ENCODE results near the gene MBTD1.
"Not testable (repeated sequence)": the region's sequence is repeated elsewhere in the genome, so short reads cannot be mapped to it uniquely, and the experiment has no call there.

The MBTD1 gene

DNA sequence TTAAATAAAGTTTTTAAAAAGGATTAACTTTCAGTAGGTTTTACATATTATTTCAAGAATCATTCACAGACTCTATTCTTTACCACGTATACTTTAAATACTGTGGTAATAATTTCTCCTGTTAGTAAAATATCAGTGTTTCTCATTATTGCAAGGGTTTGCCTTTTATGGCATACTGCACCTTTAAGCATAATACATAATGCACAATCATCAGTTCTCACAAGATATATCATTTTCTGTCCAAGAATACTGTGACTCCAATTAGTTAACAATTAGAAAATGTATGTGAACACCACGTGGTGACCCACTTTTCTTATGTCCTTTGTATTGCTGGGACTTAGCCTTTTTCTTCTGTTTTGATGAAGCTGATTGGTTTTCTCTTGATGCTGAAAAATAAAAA, 68.0 kb downstream of the MBTD1 start:
- no peak for DNase-seq (ENCODE audit: low spot score)
- Histone ChIP-seq H3K4me3 (no peak overlapping the region), H3K27ac (no peak overlapping the region)
- TF ChIP-seq, protein P1, sequence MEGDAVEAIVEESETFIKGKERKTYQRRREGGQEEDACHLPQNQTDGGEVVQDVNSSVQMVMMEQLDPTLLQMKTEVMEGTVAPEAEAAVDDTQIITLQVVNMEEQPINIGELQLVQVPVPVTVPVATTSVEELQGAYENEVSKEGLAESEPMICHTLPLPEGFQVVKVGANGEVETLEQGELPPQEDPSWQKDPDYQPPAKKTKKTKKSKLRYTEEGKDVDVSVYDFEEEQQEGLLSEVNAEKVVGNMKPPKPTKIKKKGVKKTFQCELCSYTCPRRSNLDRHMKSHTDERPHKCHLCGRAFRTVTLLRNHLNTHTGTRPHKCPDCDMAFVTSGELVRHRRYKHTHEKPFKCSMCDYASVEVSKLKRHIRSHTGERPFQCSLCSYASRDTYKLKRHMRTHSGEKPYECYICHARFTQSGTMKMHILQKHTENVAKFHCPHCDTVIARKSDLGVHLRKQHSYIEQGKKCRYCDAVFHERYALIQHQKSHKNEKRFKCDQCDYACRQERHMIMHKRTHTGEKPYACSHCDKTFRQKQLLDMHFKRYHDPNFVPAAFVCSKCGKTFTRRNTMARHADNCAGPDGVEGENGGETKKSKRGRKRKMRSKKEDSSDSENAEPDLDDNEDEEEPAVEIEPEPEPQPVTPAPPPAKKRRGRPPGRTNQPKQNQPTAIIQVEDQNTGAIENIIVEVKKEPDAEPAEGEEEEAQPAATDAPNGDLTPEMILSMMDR (IDR thresholded peaks at IDR 0.05), result no peak

DNA sequence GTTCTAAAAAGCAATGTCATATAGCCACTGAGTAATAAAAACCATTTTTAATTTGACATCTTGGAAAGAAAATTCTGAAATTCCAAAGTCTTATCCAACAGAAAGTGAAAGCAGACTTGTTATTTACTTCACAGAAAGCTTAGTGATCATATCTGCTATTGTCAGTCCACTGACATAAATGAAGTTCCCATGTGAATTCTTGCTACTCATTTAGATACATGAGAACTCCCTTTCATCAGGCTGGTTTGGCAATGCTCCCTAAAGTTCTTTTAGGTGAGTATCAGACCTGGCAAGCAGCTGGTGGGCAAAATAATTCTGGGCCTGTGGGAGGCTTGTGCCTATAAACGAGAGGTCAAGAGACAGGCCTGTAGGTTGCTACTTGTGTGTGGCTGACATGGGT, 70.2 kb downstream of the MBTD1 start:
- no peak for DNase-seq (ENCODE audit: low spot score)
- Histone ChIP-seq H3K27ac (no peak overlapping the region), H3K4me3 (no peak overlapping the region)
- TF ChIP-seq, protein P1 (IDR thresholded peaks at IDR 0.05), result no peak

DNA sequence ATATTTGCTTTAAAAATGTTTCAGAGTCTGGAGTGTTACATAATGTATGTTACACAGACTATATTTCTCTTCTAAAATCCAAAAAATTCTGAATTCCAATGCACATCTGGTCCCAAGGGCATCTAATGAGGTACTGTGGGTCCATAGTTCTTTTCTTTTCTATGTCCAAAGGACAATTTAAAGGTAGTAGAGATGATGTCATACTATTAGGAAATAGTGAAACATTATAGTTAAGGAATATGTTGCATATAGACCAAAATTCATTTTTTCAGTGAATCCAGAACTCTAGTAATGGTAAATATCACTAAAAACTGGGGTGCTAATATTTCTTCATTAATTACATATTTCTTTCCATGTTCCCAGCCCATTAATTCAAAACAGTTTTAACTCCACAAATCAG, 70.7 kb downstream of the MBTD1 start:
- no peak for DNase-seq (ENCODE audit: low spot score)
- no peak overlapping the region for H3K4me3 ChIP-seq
- no peak overlapping the region for H3K27ac ChIP-seq
- TF ChIP-seq, protein P1 (IDR thresholded peaks at IDR 0.05), result no peak

DNA sequence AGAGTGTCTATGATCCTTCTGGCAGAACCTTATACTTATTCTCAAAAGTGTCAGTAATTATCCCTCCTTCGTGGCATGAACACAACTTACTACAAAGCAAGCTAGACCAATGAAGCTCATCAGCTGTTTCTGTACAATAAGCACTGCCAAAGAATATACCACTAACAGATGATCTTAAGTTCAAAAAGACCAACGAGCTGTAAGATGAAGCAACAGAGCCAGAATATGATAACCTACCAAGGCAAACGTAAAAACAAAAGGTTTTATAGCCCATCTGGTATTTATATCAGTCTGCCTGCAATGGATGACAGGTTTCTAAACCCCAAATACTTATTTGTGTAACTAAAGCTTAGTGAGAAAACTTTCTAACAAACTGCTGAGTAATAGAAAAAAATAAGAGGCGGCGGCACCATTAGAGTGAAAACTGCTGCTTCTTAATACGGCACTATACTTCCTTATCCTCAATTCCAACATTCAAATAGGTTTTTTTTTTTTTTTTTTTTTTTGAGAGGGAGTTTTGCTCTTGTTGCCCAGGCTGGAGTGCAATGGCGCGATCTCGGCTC, 71.5 kb downstream of the MBTD1 start:
- DNase-seq (ENCODE audit: low spot score), result no peak
- Histone ChIP-seq H3K27ac (no peak overlapping the region), H3K4me3 (no peak overlapping the region)
- TF ChIP-seq, protein P1 (IDR thresholded peaks at IDR 0.05), result no peak

DNA sequence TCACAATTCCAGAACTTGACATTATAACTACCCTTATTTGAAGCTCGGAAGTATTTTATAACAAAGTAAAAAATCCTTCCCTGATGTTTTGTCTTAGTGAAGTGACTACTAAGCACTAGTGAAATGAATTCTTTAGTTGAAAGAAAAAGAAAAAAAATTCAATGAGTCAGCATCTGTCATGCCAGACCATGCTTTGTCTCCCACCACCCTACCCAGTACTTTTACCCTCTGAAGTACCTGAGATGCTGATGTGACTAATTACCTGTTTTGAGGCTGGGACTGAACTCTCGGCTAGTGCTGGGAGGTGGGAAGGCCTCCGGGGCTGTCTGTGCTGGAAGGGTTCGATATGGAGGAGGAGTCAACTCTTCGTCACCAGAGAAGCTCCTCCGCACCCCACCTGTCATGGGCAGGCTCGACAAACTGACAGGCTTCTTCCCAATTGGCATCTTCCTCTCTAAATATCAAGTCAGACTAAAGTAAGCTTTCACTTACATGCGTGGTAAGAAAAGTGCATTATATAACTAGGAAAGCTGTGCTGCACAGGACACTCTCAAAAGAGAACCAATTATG, 74.0 kb downstream of the MBTD1 start:
- no peak overlapping the region for H3K27ac ChIP-seq
- H3K4me3 ChIP-seq, result no peak overlapping the region
- DNase-seq (ENCODE audit: low spot score), result no peak
- TF ChIP-seq, protein P1 (IDR thresholded peaks at IDR 0.05), result no peak

DNA sequence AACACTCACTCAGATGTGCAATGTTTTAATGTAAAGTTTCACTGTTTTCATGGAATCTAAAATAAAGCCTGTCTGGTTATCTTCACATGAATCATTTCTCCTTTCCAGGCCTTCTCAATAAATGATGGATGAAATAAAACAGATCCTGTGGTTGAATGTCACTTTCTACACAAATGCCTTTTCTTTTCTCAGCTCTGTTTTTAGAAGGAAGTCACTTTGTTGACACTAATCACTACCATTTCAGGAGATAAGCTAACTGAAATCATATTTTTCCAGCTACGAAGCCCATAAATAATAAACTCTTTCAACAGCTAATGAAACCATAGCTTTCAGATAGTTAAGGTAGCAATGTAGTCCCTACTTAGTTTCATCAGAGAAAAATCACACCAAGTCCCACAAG, 75.7 kb downstream of the MBTD1 start:
- TF ChIP-seq, protein P1 (IDR thresholded peaks at IDR 0.05), result no peak
- no peak for DNase-seq (ENCODE audit: low spot score)
- no peak overlapping the region for H3K27ac ChIP-seq
- no peak overlapping the region for H3K4me3 ChIP-seq

DNA sequence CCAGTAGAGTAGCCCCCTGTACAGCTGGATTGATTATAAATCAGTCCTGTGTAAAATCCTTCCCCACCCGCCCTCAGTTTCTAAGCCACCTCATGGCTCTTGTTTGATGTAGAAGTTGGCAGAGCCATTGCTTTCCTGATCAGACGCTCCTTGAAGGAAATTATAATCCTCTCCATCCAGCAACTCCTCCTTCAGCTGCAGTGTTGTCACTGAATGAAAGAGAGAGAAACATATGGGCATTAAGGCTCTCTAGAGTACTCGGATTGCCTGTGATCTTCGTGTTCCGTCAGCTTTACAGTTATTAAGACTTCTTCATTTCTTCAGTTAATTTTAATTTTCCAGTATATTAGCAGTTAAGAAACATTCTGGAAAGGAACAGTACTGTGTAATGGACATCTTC, 79.4 kb downstream of the MBTD1 start:
- TF ChIP-seq, protein P1 (IDR thresholded peaks at IDR 0.05), result no peak
- H3K4me3 ChIP-seq, result no peak overlapping the region
- DNase-seq (ENCODE audit: low spot score), result no peak
- H3K27ac ChIP-seq, result no peak overlapping the region

DNA sequence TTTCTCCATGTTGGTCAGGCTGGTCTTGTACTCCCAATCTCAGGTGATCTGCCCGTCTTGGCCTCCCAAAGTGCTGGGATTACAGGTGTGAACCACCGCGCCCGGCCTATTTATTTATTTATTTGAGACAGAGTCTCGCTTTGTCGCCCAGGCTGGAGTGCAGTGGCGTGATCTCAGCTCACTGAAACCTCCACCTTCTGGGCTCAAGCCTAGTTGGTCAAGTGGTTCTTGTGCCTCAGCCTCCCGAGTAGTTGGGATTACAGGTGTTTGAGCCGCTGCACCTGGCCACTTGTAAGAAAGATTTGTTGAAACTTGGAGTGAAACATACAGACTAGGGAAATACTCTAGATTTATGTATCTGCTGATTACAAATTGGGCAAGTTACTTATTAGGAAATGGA, 87.8 kb downstream of the MBTD1 start:
- H3K4me3 ChIP-seq; H3K27ac ChIP-seq; DNase-seq (ENCODE audit: low spot score): not testable (repeated sequence)
